Measurements from ENCODE around the gene CEACAM20. TPM values are rescaled to one million over a fixed set of nuclear protein-coding genes. Genes with fewer than 3 reads are reported as not detected.
A peak's percentile ranks its signal among the peaks of the same experiment; 100 is the strongest.
"Not testable (repeated sequence)": the region's sequence is repeated elsewhere in the genome, so short reads cannot be mapped to it uniquely, and the experiment has no call there.

Gene CEACAM20
- total and polyA plus RNA-seq, 12 donors = 0.07 to 0.50 (median 0.20) TPM; not detected in 9

DNA sequence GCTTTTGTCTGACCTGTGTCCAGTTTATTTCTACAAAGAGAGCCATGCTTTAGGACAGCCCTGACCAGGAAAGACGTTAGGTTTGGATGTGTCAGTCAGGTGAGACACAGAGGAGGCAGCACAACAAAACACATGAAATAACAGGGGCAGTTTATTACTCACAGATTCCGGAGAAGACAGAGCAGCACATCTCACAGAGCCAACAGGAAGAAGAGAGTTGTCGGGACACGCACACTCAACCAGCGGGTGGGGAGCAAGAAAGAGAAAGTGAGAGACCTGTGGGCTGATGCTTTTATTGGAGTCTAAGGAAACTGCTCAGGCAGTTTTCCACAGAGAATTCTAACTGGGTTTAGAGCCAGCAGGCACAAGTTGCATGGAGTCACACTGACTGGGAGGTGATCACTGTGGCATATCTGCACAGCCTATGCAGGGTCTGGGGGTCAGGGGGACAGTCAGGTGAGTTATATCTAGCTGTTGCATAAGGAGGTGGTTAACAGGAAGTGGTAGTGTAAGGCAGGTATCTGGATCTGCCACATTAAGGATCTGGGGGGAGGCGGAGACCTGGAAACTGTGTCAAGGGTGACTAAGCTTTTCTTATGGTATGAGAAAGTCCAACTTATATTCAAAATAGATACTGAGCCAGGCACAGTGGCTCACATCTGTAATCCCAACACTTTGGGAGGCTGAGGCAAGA, 24.1 kb upstream of the CEACAM20 start:
- H3K4me1 ChIP-seq (replicated peaks in 1 of 2) = peaks cover 0 to 4% of the 10 kb centered on the region in 2 donors
- H3K27me3 ChIP-seq = no peaks in the 10 kb centered on the region
- DNase-seq = no peak
- H3K36me3 ChIP-seq (replicated peaks in 1 of 2) = no peaks in the 10 kb centered on the region
- WGBS, 4 donors = 57 to 77% (median 70%) methylated on average over 6 of the region's 6 CpGs
- TF ChIP-seq, protein P1, sequence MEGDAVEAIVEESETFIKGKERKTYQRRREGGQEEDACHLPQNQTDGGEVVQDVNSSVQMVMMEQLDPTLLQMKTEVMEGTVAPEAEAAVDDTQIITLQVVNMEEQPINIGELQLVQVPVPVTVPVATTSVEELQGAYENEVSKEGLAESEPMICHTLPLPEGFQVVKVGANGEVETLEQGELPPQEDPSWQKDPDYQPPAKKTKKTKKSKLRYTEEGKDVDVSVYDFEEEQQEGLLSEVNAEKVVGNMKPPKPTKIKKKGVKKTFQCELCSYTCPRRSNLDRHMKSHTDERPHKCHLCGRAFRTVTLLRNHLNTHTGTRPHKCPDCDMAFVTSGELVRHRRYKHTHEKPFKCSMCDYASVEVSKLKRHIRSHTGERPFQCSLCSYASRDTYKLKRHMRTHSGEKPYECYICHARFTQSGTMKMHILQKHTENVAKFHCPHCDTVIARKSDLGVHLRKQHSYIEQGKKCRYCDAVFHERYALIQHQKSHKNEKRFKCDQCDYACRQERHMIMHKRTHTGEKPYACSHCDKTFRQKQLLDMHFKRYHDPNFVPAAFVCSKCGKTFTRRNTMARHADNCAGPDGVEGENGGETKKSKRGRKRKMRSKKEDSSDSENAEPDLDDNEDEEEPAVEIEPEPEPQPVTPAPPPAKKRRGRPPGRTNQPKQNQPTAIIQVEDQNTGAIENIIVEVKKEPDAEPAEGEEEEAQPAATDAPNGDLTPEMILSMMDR (IDR thresholded peaks at IDR 0.05) = no peak
- no peak for TF ChIP-seq POLR2A (IDR thresholded peaks at IDR 0.05)
- intact Hi-C loops (cut with DNase I) = no loop called here
- H3K4me3 ChIP-seq = no peak overlapping the region
- H3K9me3 ChIP-seq (replicated peaks in 1 of 3) = no peaks in the 10 kb centered on the region
- no peak overlapping the region for H3K27ac ChIP-seq

DNA sequence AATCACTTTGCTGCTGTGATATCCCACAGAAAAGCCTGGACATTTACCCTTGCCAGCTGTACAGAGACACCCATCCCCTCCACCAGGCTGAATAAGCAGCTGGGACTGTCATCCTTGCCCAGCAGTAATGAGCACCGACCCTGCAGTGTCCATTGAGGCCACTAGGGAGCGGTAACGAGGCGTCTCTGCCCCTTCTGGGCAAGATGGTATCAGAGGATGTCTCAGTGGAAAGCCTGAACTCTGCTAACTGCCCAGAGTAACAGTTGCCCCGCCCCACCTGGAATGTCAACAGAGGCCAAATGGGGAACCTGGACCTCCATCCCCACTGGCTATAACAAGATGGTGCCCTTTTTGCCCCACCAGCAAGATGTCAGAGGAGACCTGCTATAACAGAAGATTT, 22.8 kb upstream of the CEACAM20 start:
- intact Hi-C loops (cut with DNase I) = no loop called here
- H3K27ac ChIP-seq = no peak overlapping the region
- WGBS, 4 donors = 7 to 23% (median 13%) methylated on average over 5 of the region's 5 CpGs
- peak in 5 of 7 donors; percentile 16 to 67 (median 39) for DNase-seq
- H3K27me3 ChIP-seq = no peaks in the 10 kb centered on the region
- no peaks in the 10 kb centered on the region for H3K36me3 ChIP-seq (replicated peaks in 1 of 2)
- no peak overlapping the region for H3K4me3 ChIP-seq
- peaks cover 0 to 4% of the 10 kb centered on the region in 2 donors for H3K4me1 ChIP-seq (replicated peaks in 1 of 2)
- H3K9me3 ChIP-seq (replicated peaks in 1 of 3) = no peaks in the 10 kb centered on the region
- TF ChIP-seq, protein P1 (IDR thresholded peaks at IDR 0.05) = peak; percentile 7 to 42 (median 24)
- no peak for TF ChIP-seq POLR2A (IDR thresholded peaks at IDR 0.05)

DNA sequence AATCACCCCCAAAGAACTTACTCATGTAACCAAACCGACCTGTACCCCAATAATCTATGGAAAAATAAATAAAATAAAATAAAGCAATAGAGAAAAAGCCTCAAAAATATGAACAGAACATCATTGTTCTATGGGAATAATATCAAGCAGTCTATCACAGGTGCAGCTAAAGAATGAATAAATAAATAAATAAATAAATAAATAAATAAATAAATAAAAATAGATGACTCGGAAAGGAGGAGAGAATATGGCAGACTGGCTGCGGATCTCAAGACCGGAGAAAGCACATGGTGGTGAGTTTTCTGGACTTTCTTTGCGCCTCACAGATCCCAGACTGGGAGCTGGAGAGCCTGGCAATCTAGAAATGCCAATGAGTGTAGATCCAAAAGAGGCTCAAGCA, 22.4 kb upstream of the CEACAM20 start:
- 77 to 88% (median 84%) methylated on average over 5 of the region's 5 CpGs for WGBS, 4 donors
- Histone ChIP-seq H3K4me3 (no peak overlapping the region), H3K9me3 (replicated peaks in 1 of 3) (no peaks in the 10 kb centered on the region), H3K27ac (no peak overlapping the region), H3K4me1 (replicated peaks in 1 of 2) (peaks cover 0 to 4% of the 10 kb centered on the region in 2 donors), H3K36me3 (replicated peaks in 1 of 2) (no peaks in the 10 kb centered on the region), H3K27me3 (no peaks in the 10 kb centered on the region)
- no peak for TF ChIP-seq POLR2A (IDR thresholded peaks at IDR 0.05)
- TF ChIP-seq, protein P1 (IDR thresholded peaks at IDR 0.05) = no peak
- intact Hi-C loops (cut with DNase I) = no loop called here
- DNase-seq = no peak

DNA sequence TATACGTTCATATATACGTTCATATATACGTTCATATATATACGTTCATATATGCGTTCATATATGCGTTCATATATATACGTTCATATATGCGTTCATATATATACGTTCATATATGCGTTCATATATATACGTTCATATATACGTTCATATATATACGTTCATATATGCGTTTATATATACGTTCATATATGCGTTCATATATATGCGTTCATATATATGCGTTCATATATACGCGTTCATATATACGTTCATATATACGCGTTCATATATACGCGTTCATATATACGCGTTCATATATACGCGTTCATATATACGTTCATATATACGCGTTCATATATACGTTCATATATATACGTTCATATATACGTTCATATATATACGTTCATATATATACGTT, 21.5 kb upstream of the CEACAM20 start:
- H3K4me1 ChIP-seq (replicated peaks in 1 of 2); H3K4me3 ChIP-seq; H3K9me3 ChIP-seq (replicated peaks in 1 of 3); intact Hi-C loops (cut with DNase I); H3K36me3 ChIP-seq (replicated peaks in 1 of 2); DNase-seq; H3K27ac ChIP-seq; H3K27me3 ChIP-seq: not testable (repeated sequence)
- 82 to 89% (median 87%) methylated on average over 37 of the region's 37 CpGs for WGBS, 4 donors

DNA sequence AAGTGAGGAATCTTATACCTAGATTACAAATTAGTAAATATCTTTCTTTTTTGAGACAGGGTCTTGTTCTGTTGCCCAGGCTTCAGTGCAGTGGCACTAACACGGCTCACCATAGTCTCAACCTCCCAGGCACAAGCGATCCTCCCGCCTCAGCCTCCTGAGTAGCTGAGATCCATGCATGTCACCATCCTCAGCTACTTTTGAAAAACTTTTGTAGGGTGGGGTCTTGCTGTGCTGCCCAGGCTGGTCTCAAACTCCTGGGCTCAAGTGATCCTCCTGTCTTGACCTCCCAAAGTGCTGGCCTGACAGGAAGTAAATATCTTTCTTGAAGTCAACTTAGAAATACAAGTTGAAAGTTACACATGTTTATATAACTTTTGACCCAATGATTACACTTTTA, 20.0 kb upstream of the CEACAM20 start:
- Histone ChIP-seq H3K27me3 (no peaks in the 10 kb centered on the region), H3K4me1 (replicated peaks in 1 of 2) (peaks cover 0 to 4% of the 10 kb centered on the region in 2 donors), H3K4me3 (no peak overlapping the region), H3K27ac (no peak overlapping the region), H3K9me3 (replicated peaks in 1 of 3) (no peaks in the 10 kb centered on the region), H3K36me3 (replicated peaks in 1 of 2) (no peaks in the 10 kb centered on the region)
- 84 to 90% (median 89%) methylated on average over 3 of the region's 3 CpGs for WGBS, 4 donors
- DNase-seq = no peak
- no peak for TF ChIP-seq POLR2A (IDR thresholded peaks at IDR 0.05)
- TF ChIP-seq, protein P1 (IDR thresholded peaks at IDR 0.05) = no peak
- intact Hi-C loops (cut with DNase I) = no loop called here

Data from adrenal gland (tissue), 12 donors.